Putamen (tissue), 1 donor: Measurements from ENCODE around the gene WDTC1.

Experiments
- DNase-seq: peaks from one replicate; pipeline ENCODE4 v3.0.0-alpha.2; 2016; ENCODE audit warnings: low spot score

Gene WDTC1

GRCh38 chr1:27302612-27303011, 68.2 kb downstream of the WDTC1 start:
- DNase-seq, result no peak

- DNase-seq, result no peak
Observed at GRCh38 chr1:27303509-27303908, 69.1 kb downstream of the WDTC1 start.

- no peak for DNase-seq
Observed at GRCh38 chr1:27306071-27306470, 71.6 kb downstream of the WDTC1 start.

GRCh38 chr1:27306892-27307761, 72.7 kb downstream of the WDTC1 start:
- no peak for DNase-seq

GRCh38 chr1:27307874-27308598, 73.6 kb downstream of the WDTC1 start:
- DNase-seq, result no peak

- no peak for DNase-seq
Observed at GRCh38 chr1:27314169-27314568, 79.7 kb downstream of the WDTC1 start.

GRCh38 chr1:27314737-27315136, 80.3 kb downstream of the WDTC1 start:
- DNase-seq, result no peak

GRCh38 chr1:27316860-27317259, 82.4 kb downstream of the WDTC1 start:
- DNase-seq, result no peak

- DNase-seq, result no peak
Observed at GRCh38 chr1:27318136-27318535, 83.7 kb downstream of the WDTC1 start.

- DNase-seq, result no peak
Observed at GRCh38 chr1:27318596-27318995, 84.2 kb downstream of the WDTC1 start.

- peak; percentile 97 for DNase-seq
Observed at GRCh38 chr1:27321813-27322568, 87.6 kb downstream of the WDTC1 start, which contains the start of gene TMEM222. TSS of gene TMEM222 (plus strand) at chr1:27322163. CDS start at chr1:27322198, 35 bp downstream.

GRCh38 chr1:27322569-27323240, 88.3 kb downstream of the WDTC1 start:
- DNase-seq, result no peak

- no peak for DNase-seq
Observed at GRCh38 chr1:27325286-27325685, 90.9 kb downstream of the WDTC1 start.

- no peak for DNase-seq
Observed at GRCh38 chr1:27327964-27328363, 93.5 kb downstream of the WDTC1 start.

- DNase-seq, result no peak
Observed at GRCh38 chr1:27330786-27331185, 96.4 kb downstream of the WDTC1 start.

- no peak for DNase-seq
Observed at GRCh38 chr1:27331426-27331825, 97.0 kb downstream of the WDTC1 start.

GRCh38 chr1:27331922-27332321, 97.5 kb downstream of the WDTC1 start:
- no peak for DNase-seq

- no peak for DNase-seq
Observed at GRCh38 chr1:27332536-27333281, 98.3 kb downstream of the WDTC1 start.

- DNase-seq, result no peak
Observed at GRCh38 chr1:27333717-27334279, 99.4 kb downstream of the WDTC1 start.

GRCh38 chr1:27335506-27336422, 101.3 kb downstream of the WDTC1 start:
- DNase-seq, result no peak
